H1 (cell line): Measurements from ENCODE around the gene SLIT3. TPM values are rescaled to one million over a fixed set of nuclear protein-coding genes. Genes with fewer than 3 reads are reported as not detected.

Experiments
- CBX5 ChIP-seq: fragments of 300-800, 300-1000 bp; sonication (generic); IDR thresholded peaks from 2 replicates; pipeline ENCODE4 v1.7.1; 2016; ENCODE audit warnings: antibody characterized with exemption, low read length, low read depth
- NANOG ChIP-seq: IDR thresholded peaks from 2 replicates; pipeline ENCODE4 v1.6.1; 2011; ENCODE audit warnings: low read length, low read depth, mild to moderate bottlenecking, inconsistent platforms; ENCODE audit not compliant: insufficient read depth, poor library complexity, severe bottlenecking
- SIRT6 ChIP-seq: IDR thresholded peaks from one replicate; pipeline ENCODE4 v1.7.1; 2012; ENCODE audit warnings: low read length, inconsistent platforms
- TEAD4 ChIP-seq: IDR thresholded peaks from 2 replicates; pipeline ENCODE4 v1.6.1; 2012; ENCODE audit warnings: low read depth, low read length, inconsistent platforms, mixed read lengths
- polyA plus RNA-seq, 7 experiments: library from polyadenylated mRNA; depleted of rRNA in 3 of 7; stranded (reverse) in 5 of 7; unstranded in 2 of 7; fragments of >200 nt in 5 of 7; fragments of 200-250 nt in 2 of 7; gene quantifications; 1 replicate in 5 of 7; 2 replicates in 1 of 7; 4 replicates in 1 of 7; pipeline versions ENCODE4 v1.2.1 to v1.2.3, GENCODE V29; 2011 to 2013; ENCODE audit warnings: missing spikeins in 2 of 7, mixed read lengths in 2 of 7
- total RNA-seq: library from RNA; stranded (reverse); fragmentation: NEBNext Ultra II Directional; extraction: Animal tissue kit (Norgen Biotek cat#: 25700); gene quantifications from 2 replicates; pipeline ENCODE4 v1.2.1, GENCODE V29; 2021
- TF ChIP-seq, protein P1 (sequence below): IDR thresholded peaks from 2 replicates; pipeline ENCODE4 v1.6.1; 2012; ENCODE audit warnings: inconsistent platforms

SLIT3 gene
- total and polyA plus RNA-seq, 2 of the 8 experiments (the other 6 are each of a cell fraction or from before 2014, with no cell fraction given) = 1.1 to 1.2 TPM

DNA sequence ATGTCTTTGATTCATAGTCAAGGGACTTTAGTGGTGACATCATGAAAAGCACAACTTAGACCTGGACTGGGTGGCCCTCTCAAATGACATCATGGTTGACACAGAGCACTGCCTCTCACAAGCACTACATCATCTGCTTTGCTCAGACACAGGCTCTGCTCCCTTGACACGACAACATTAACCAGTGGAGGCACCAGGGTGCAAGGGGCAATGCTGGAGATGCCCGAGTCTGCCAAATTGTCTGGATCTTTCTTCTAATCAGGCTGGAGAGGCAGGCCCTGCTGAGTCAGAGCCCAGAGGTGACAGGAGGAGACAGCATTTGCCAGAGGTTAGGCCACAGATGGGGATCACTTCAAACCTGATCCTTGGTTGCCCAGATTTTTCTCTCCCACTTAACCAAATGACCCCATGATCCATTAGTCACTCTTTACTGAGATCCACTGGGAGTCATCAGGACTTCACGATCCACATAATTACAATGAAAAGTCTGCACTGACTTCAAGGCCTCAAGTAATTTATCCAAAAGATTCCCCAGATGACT, 174.4 kb downstream of the SLIT3 start (continued):
- no peak for TF ChIP-seq SIRT6
- TF ChIP-seq, protein P1, sequence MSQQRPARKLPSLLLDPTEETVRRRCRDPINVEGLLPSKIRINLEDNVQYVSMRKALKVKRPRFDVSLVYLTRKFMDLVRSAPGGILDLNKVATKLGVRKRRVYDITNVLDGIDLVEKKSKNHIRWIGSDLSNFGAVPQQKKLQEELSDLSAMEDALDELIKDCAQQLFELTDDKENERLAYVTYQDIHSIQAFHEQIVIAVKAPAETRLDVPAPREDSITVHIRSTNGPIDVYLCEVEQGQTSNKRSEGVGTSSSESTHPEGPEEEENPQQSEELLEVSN = no peak
- TF ChIP-seq CBX5 = no peak
- no peak for TF ChIP-seq TEAD4
- no peak for TF ChIP-seq NANOG
